ENCODE measurements around the gene ATP2A3. TPM values are rescaled to one million over a fixed set of nuclear protein-coding genes. Genes with fewer than 3 reads are reported as not detected.

ATP2A3 gene
- total and polyA plus RNA-seq, 8 donors = 17.8 to 67.7 (median 42.3) TPM

- WGBS, 2 donors = 64 to 70% methylated on average over 5 of the region's 5 CpGs
- ATAC-seq (no peak), FAIRE-seq (no peak), DNase-seq (no peak)
- peaks cover 3 to 44% (median 8%) of the 10 kb centered on the region in 3 donors for H3K4me1 ChIP-seq
- no peak overlapping the region for H3K4me3 ChIP-seq
- no peaks in the 10 kb centered on the region for H3K36me3 ChIP-seq
- no peak overlapping the region for H3K27ac ChIP-seq
- intact Hi-C loops (cut with DNase I) = no loop called here
- H3K9me3 ChIP-seq = no peaks in the 10 kb centered on the region
- TF ChIP-seq CTCF (IDR thresholded peaks at IDR 0.05) = no peak
- no peaks in the 10 kb centered on the region for H3K27me3 ChIP-seq
These were observed 2.6 kb downstream of the ATP2A3 start for GRCh38 chr17:3961564-3962047.

- no peak for TF ChIP-seq CTCF (IDR thresholded peaks at IDR 0.05)
- Histone ChIP-seq H3K4me1 (peaks cover 3 to 40% (median 8%) of the 10 kb centered on the region in 3 donors), H3K36me3 (no peaks in the 10 kb centered on the region), H3K9me3 (no peaks in the 10 kb centered on the region), H3K27ac (no peak overlapping the region), H3K27me3 (no peaks in the 10 kb centered on the region), H3K4me3 (no peak overlapping the region)
- DNase-seq (no peak), ATAC-seq (peak in 1 of 4 donors; percentile 3), FAIRE-seq (no peak)
- WGBS, 2 donors = 40 to 46% methylated on average over 14 of the region's 14 CpGs
- intact Hi-C loops (cut with DNase I) = no loop called here
These were observed 3.5 kb downstream of the ATP2A3 start for GRCh38 chr17:3960764-3961163.

- no peak for TF ChIP-seq CTCF (IDR thresholded peaks at IDR 0.05)
- no peaks in the 10 kb centered on the region for H3K36me3 ChIP-seq
- no peak overlapping the region for H3K4me3 ChIP-seq
- FAIRE-seq (no peak), DNase-seq (no peak), ATAC-seq (no peak)
- H3K27ac ChIP-seq = peak overlapping the region in 1 of 4 donors; percentile 14
- intact Hi-C loops (cut with DNase I) = no loop called here
- WGBS, 2 donors = 91 to 95% methylated on average over 14 of the region's 14 CpGs
- no peaks in the 10 kb centered on the region for H3K9me3 ChIP-seq
- H3K4me1 ChIP-seq = peaks cover 3 to 35% (median 3%) of the 10 kb centered on the region in 3 donors
- H3K27me3 ChIP-seq = no peaks in the 10 kb centered on the region
These were observed 4.2 kb downstream of the ATP2A3 start for GRCh38 chr17:3959921-3960601.

GRCh38 chr17:3959295-3959899 lies 4.8 kb downstream of the ATP2A3 start:
- Histone ChIP-seq H3K27ac (peak overlapping the region in 1 of 4 donors; percentile 14), H3K4me1 (peaks cover 0 to 35% (median 3%) of the 10 kb centered on the region in 3 donors), H3K27me3 (no peaks in the 10 kb centered on the region), H3K9me3 (no peaks in the 10 kb centered on the region), H3K36me3 (no peaks in the 10 kb centered on the region), H3K4me3 (no peak overlapping the region)
- no peak for TF ChIP-seq CTCF (IDR thresholded peaks at IDR 0.05)
- peak; percentile 61 to 70 (median 64) for ATAC-seq
- no peak for FAIRE-seq
- DNase-seq = peak in 3 of 6 donors; percentile 49 to 73 (median 57)
- 39 to 51% methylated on average over 15 of the region's 15 CpGs for WGBS, 2 donors
- intact Hi-C loops (cut with DNase I) = no loop called here
